OCI-LY3 (cell line): ENCODE measurements around the gene TBC1D13.

Source experiments
- EZH2phosphoT487 ChIP-seq: fragments of 200-600 bp; shearing (Covaris generic); IDR thresholded peaks from 2 replicates; pipeline ENCODE4 v1.6.1; 2018; ENCODE audit warnings: antibody characterized with exemption, mixed run types, low read depth
- TF ChIP-seq, protein P1 (sequence below): fragments of 200-600, 300-600 bp; sonication (generic); IDR thresholded peaks from 2 replicates; pipeline ENCODE4 v1.5.1; 2014; ENCODE audit warnings: antibody characterized with exemption, low read length, low read depth

DNA sequence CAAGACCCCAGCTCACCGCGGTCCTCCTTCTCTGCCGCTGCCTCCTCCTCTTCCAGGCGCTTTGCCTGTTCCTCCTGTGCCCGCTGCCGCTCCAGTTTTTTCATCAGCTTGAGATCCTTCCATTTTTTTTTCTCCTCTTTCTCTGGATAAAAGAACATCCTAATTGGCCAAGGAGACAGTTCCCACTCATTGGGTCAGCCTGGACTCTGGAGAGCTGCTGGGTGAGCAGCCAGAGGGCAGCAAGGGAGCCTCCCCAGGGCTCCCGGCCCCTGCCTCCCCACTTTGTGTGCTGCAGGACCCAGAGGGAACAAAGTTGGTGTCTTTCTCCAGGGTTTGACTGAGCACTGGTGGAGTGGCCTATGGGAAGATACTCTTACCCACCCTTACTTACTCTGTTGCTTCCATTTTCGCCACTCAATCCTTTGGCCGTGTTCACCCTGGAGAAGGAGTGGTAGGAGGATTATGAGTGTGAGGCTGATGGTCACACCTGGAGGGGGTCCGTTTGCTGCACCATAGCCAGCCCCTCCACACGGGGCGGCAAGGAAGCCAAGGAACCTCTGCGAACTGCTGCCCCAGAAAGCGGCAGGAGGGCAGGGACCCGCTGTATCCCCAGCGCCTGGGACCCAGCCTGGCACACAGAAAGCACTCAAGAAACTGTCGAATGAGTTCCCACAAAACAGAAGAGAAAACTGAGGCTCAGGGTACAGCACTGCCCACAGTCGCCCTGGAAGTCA, 41.8 kb downstream of the TBC1D13 start:
- TF ChIP-seq, protein P1, sequence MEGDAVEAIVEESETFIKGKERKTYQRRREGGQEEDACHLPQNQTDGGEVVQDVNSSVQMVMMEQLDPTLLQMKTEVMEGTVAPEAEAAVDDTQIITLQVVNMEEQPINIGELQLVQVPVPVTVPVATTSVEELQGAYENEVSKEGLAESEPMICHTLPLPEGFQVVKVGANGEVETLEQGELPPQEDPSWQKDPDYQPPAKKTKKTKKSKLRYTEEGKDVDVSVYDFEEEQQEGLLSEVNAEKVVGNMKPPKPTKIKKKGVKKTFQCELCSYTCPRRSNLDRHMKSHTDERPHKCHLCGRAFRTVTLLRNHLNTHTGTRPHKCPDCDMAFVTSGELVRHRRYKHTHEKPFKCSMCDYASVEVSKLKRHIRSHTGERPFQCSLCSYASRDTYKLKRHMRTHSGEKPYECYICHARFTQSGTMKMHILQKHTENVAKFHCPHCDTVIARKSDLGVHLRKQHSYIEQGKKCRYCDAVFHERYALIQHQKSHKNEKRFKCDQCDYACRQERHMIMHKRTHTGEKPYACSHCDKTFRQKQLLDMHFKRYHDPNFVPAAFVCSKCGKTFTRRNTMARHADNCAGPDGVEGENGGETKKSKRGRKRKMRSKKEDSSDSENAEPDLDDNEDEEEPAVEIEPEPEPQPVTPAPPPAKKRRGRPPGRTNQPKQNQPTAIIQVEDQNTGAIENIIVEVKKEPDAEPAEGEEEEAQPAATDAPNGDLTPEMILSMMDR: no peak
- TF ChIP-seq EZH2phosphoT487: no peak
